ENCODE data around the gene ZNF177.

The ZNF177 gene

GRCh38 chr19:9427941-9428340, 65.1 kb downstream of the ZNF177 start:
- peak; percentile 27 for DNase-seq (ENCODE audit: low read depth, low spot score)

- no peak for DNase-seq (ENCODE audit: low read depth, low spot score)
Observed at GRCh38 chr19:9430444-9430843, 67.6 kb downstream of the ZNF177 start.

DNA sequence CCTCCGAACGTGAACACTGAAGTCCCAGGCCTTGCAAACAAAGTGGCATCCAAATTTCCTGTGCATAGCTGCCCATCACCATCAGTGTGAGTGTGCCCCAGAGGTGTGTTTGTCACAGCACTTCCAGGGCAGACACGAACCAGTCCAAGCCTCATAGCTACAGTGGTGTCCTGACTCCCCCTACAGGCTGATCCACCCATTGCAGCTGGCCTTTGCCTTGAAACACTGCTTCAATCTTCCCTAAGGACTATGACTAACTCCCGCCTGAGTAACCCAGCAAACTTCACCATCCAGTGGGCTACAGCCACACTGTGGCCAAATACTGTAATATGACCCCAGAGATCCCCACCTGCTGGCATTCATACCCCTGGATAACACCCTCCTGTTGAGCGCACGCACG, 68.7 kb downstream of the ZNF177 start:
- peak; percentile 37 for DNase-seq (ENCODE audit: low read depth, low spot score)

Measured in ELF-1 (cell line).